H1 (cell line): ENCODE data around the gene FGF11. TPM values are rescaled to one million over a fixed set of nuclear protein-coding genes. Genes with fewer than 3 reads are reported as not detected.
"Not testable (repeated sequence)": the region's sequence is repeated elsewhere in the genome, so short reads cannot be mapped to it uniquely, and the experiment has no call there.

Experiments
- CTCF ChIA-PET: fragments of 300-600 bp; sonication (Branson Sonifier 250); formaldehyde crosslinking; loops from one replicate; lab custom pipeline; 2021; ENCODE audit not compliant: partially characterized antibody; lab: Charles Lee
- POLR2A ChIA-PET: fragments of 300-600 bp; sonication (Branson Sonifier 250); formaldehyde crosslinking; loops from one replicate; lab custom pipeline; 2021; ENCODE audit warnings: inconsistent platforms; ENCODE audit not compliant: partially characterized antibody; lab: Charles Lee
- DNase-seq, 2 experiments: peaks; one replicate each; pipeline versions ENCODE4 v3.0.0 to v3.0.0-alpha.2; 2010 to 2022; ENCODE audit warnings: low spot score in 2 of 2, low read depth in 1 of 2, mixed read lengths in 1 of 2
- FAIRE-seq: peaks from 2 replicates; lab custom pipeline; 2011; peaks lifted over from hg19 to GRCh38; lab: Jason Lieb, UNC
- H2AFZ ChIP-seq: 2 replicates; pipeline ENCODE4 v1.8.1; 2012; ENCODE audit warnings: low read length, inconsistent platforms
- H2AK5ac ChIP-seq: 2 replicates; pipeline ENCODE4 v1.6.1; 2013; ENCODE audit warnings: low read depth, low read length
- H2BK120ac ChIP-seq: replicated peaks from 2 replicates; pipeline ENCODE3; 2013; ENCODE audit warnings: low read depth, low read length, inconsistent platforms
- H2BK12ac ChIP-seq: 2 replicates; pipeline ENCODE4 v1.6.1; 2013; ENCODE audit warnings: low read depth, low read length
- H2BK15ac ChIP-seq: 2 replicates; pipeline ENCODE4 v1.6.1; 2013; ENCODE audit warnings: low read length
- H2BK20ac ChIP-seq: 2 replicates; pipeline ENCODE4 v1.6.1; 2013; ENCODE audit warnings: low read length
- H2BK5ac ChIP-seq: 2 replicates; pipeline ENCODE4 v1.6.1; 2013; ENCODE audit warnings: low read depth, low read length
- H3K14ac ChIP-seq: 2 replicates; pipeline ENCODE4 v1.6.1; 2013; ENCODE audit warnings: inconsistent platforms; ENCODE audit not compliant: insufficient read length
- H3K18ac ChIP-seq: 2 replicates; pipeline ENCODE4 v1.6.1; 2013; ENCODE audit warnings: low read length; ENCODE audit errors: extremely low read depth
- H3K23ac ChIP-seq: 2 replicates; pipeline ENCODE4 v1.6.1; 2013; ENCODE audit warnings: inconsistent platforms; ENCODE audit not compliant: insufficient read length
- H3K23me2 ChIP-seq: 2 replicates; pipeline ENCODE4 v1.6.1; 2013; ENCODE audit warnings: low read depth, low read length
- H3K27ac ChIP-seq: 2 replicates; pipeline ENCODE4 v1.6.1; 2011; ENCODE audit warnings: low read depth, low read length, inconsistent platforms
- H3K27me3 ChIP-seq, 4 experiments: replicated peaks in 1 of 4; 1 replicate in 1 of 4; 2 replicates in 3 of 4; pipeline versions ENCODE4 v1.6.1 to v1.8.1; 2011 to 2013; ENCODE audit warnings: low read length in 3 of 4, mild to moderate bottlenecking in 3 of 4, inconsistent platforms in 2 of 4, mixed read lengths in 2 of 4, moderate library complexity in 1 of 4; ENCODE audit not compliant: control insufficient read depth in 3 of 4, insufficient read depth in 3 of 4; ENCODE audit errors: extremely low read depth in 1 of 4
- H3K36me3 ChIP-seq, 4 experiments: 2 replicates each; pipeline versions ENCODE4 v1.6.1 to v1.8.1; 2011 to 2013; ENCODE audit warnings: mild to moderate bottlenecking in 4 of 4, low read length in 3 of 4, moderate library complexity in 2 of 4, control low read depth in 1 of 4, inconsistent platforms in 1 of 4; ENCODE audit not compliant: insufficient read depth in 4 of 4, control insufficient read depth in 2 of 4
- H3K4ac ChIP-seq: replicated peaks from 2 replicates; pipeline ENCODE3; 2013; ENCODE audit warnings: low read length, low read depth, mixed read lengths, inconsistent platforms; ENCODE audit not compliant: insufficient read length
- H3K4me1 ChIP-seq, 4 experiments: replicated peaks in 1 of 4; 1 replicate in 1 of 4; 2 replicates in 3 of 4; pipeline versions ENCODE4 v1.6.1 to v1.8.1; 2011 to 2013; ENCODE audit warnings: low read length in 3 of 4, inconsistent platforms in 2 of 4, mixed read lengths in 1 of 4; ENCODE audit not compliant: insufficient read depth in 4 of 4, control insufficient read depth in 3 of 4
- H3K4me2 ChIP-seq, 2 experiments: 2 replicates each; pipeline versions ENCODE4 v1.6.1 to v1.8.1; 2011 to 2013; ENCODE audit warnings: low read depth in 2 of 2, low read length in 2 of 2, control low read depth in 1 of 2, inconsistent platforms in 1 of 2, mild to moderate bottlenecking in 1 of 2; ENCODE audit not compliant: insufficient read depth in 1 of 2
- H3K4me3 ChIP-seq, 4 experiments: fragments of 200-600, 300-600 bp in 1 of 4; sonication (generic), shearing (Covaris generic), sonication (Bioruptor Twin) in 1 of 4; 2 replicates each; pipeline versions ENCODE4 v1.5.1 to v1.8.1; 2011 to 2016; ENCODE audit warnings: low read length in 4 of 4, low read depth in 3 of 4, control low read depth in 2 of 4, inconsistent platforms in 2 of 4, mild to moderate bottlenecking in 2 of 4, mixed read lengths in 1 of 4, moderate library complexity in 1 of 4; ENCODE audit not compliant: insufficient read depth in 2 of 4; ENCODE audit errors: extremely low read depth in 1 of 4
- H3K56ac ChIP-seq: replicated peaks from 2 replicates; pipeline ENCODE3; 2013; ENCODE audit warnings: low read depth, mild to moderate bottlenecking, mixed read lengths, low read length, inconsistent platforms; ENCODE audit not compliant: insufficient read length
- H3K79me1 ChIP-seq: 2 replicates; pipeline ENCODE4 v1.6.1; 2013; ENCODE audit warnings: low read depth, low read length, control low read depth
- H3K79me2 ChIP-seq, 2 experiments: 2 replicates each; pipeline versions ENCODE4 v1.6.1 to v1.8.1; 2012 to 2013; ENCODE audit warnings: low read length in 2 of 2, mild to moderate bottlenecking in 2 of 2, inconsistent platforms in 1 of 2; ENCODE audit not compliant: insufficient read depth in 2 of 2, control insufficient read depth in 1 of 2
- H3K9ac ChIP-seq, 4 experiments: replicated peaks in 1 of 4; 1 replicate in 1 of 4; 2 replicates in 3 of 4; pipeline versions ENCODE4 v1.6.1 to v1.8.1; 2011 to 2013; ENCODE audit warnings: low read depth in 3 of 4, low read length in 3 of 4, control low read depth in 2 of 4, mild to moderate bottlenecking in 2 of 4, moderate library complexity in 2 of 4, inconsistent platforms in 1 of 4; ENCODE audit errors: extremely low read depth in 1 of 4
- H3K9me3 ChIP-seq, 2 experiments: 2 replicates each; pipeline versions ENCODE4 v1.6.1 to v1.8.1; 2012 to 2013; ENCODE audit warnings: mild to moderate bottlenecking in 2 of 2, moderate library complexity in 2 of 2, control low read depth in 1 of 2, inconsistent platforms in 1 of 2, low read depth in 1 of 2, low read length in 1 of 2, mixed read lengths in 1 of 2; ENCODE audit not compliant: insufficient read depth in 2 of 2
- H4K20me1 ChIP-seq, 2 experiments: replicated peaks in 1 of 2; 2 replicates each; pipeline versions ENCODE3 to v1.8.1; 2011 to 2013; ENCODE audit warnings: inconsistent platforms in 2 of 2, low read length in 2 of 2, mild to moderate bottlenecking in 1 of 2; ENCODE audit not compliant: insufficient read depth in 2 of 2, control insufficient read depth in 1 of 2
- H4K5ac ChIP-seq: 2 replicates; pipeline ENCODE4 v1.6.1; 2013; ENCODE audit warnings: low read length, low read depth, mixed read lengths, inconsistent platforms; ENCODE audit not compliant: insufficient read length
- H4K8ac ChIP-seq: 2 replicates; pipeline ENCODE4 v1.8.0; 2013; ENCODE audit warnings: mild to moderate bottlenecking, moderate library complexity, low read length, inconsistent platforms; ENCODE audit not compliant: insufficient read depth; ENCODE audit errors: extremely low read depth
- H4K91ac ChIP-seq: replicated peaks from 2 replicates; pipeline ENCODE3; 2013; ENCODE audit warnings: low read length, mixed read lengths, inconsistent platforms; ENCODE audit not compliant: insufficient read length
- ASH2L ChIP-seq: fragments of 200-600, 300-600 bp; sonication (generic); IDR thresholded peaks from one replicate; pipeline ENCODE4 v1.7.1; 2017; ENCODE audit warnings: low read length
- EGR1 ChIP-seq: IDR thresholded peaks from 2 replicates; pipeline ENCODE4 v1.6.1; 2011; ENCODE audit warnings: low read depth, low read length, borderline replicate concordance
- PHF8 ChIP-seq: fragments of 200-600 bp; sonication (generic); conservative IDR thresholded peaks from 2 replicates; pipeline ENCODE4 v1.7.1; 2012; ENCODE audit warnings: low read depth, mild to moderate bottlenecking, inconsistent platforms, low read length, moderate library complexity
- POLR2AphosphoS5 ChIP-seq: IDR thresholded peaks from 2 replicates; pipeline ENCODE4 v1.6.1; 2011; ENCODE audit warnings: low read depth, low read length
- SIN3A ChIP-seq, 2 experiments: IDR thresholded peaks in 1 of 2; conservative IDR thresholded peaks in 1 of 2; 2 replicates each; pipeline ENCODE4 v1.6.1; 2011 to 2012; ENCODE audit warnings: low read length in 2 of 2, improper control_type of control experiment in 1 of 2, low read depth in 1 of 2, mild to moderate bottlenecking in 1 of 2
- SIX5 ChIP-seq: IDR thresholded peaks from 2 replicates; pipeline ENCODE4 v1.6.1; 2011; ENCODE audit warnings: mild to moderate bottlenecking, low read depth, low read length
- SP1 ChIP-seq: IDR thresholded peaks from 2 replicates; pipeline ENCODE4 v1.6.1; 2011; ENCODE audit warnings: low read depth, low read length
- WGBS, 2 experiments: shearing (Covaris generic) in 1 of 2; methylation state at CpG; one replicate each; pipeline versions ENCODE4 v1.1.6 to v1.1.7; 2013 to 2015; ENCODE audit warnings: low lambda C conversion rate in 2 of 2, mixed read lengths in 2 of 2, inconsistent platforms in 1 of 2, low coverage in 1 of 2, missing lambda C conversion rate in 1 of 2; ENCODE audit not compliant: insufficient replicate concordance in 2 of 2, insufficient coverage in 1 of 2, insufficient read length in 1 of 2; ENCODE audit errors: extremely low coverage in 1 of 2, missing lambda C conversion rate in 1 of 2; 5-methylcytosine and 5-hydroxymethylcytosine counted together
- polyA plus RNA-seq, 7 experiments: library from polyadenylated mRNA; depleted of rRNA in 3 of 7; stranded (reverse) in 5 of 7; unstranded in 2 of 7; fragments of >200 nt in 5 of 7; fragments of 200-250 nt in 2 of 7; gene quantifications; 1 replicate in 5 of 7; 2 replicates in 1 of 7; 4 replicates in 1 of 7; pipeline versions ENCODE4 v1.2.1 to v1.2.3, GENCODE V29; 2011 to 2013; ENCODE audit warnings: missing spikeins in 2 of 7, mixed read lengths in 2 of 7
- total RNA-seq: library from RNA; stranded (reverse); fragmentation: NEBNext Ultra II Directional; extraction: Animal tissue kit (Norgen Biotek cat#: 25700); gene quantifications from 2 replicates; pipeline ENCODE4 v1.2.1, GENCODE V29; 2021

Gene FGF11
- total and polyA plus RNA-seq, 2 of the 8 experiments (the other 6 are each of a cell fraction or from before 2014, with no cell fraction given): 11.8 to 26.1 TPM

GRCh38 chr17:7471729-7472128, 32.4 kb downstream of the FGF11 start (continued):
- TF ChIP-seq PHF8: no peak
- no peak for TF ChIP-seq POLR2AphosphoS5
- no peak for TF ChIP-seq SIX5
- no peak for TF ChIP-seq ASH2L
- TF ChIP-seq SIN3A (conservative IDR thresholded peaks at IDR 0.05 in 1 of 2, IDR thresholded peaks at IDR 0.05 in 1 of 2; ENCODE audit: low read depth in 1 of 2, low read length in 2 of 2): no peak
- TF ChIP-seq SP1: no peak
- no peak for TF ChIP-seq EGR1

- WGBS, 2 experiments: 78% methylated on average over 5 of the region's 8 CpGs; no CpG with 5 or more reads in 1 of the 2 experiments
- peaks cover 0 to 31% of the 10 kb centered on the region in 2 experiments; a peak in 2 of 4 replicates for H3K79me2 ChIP-seq
- not testable (repeated sequence) for H4K5ac ChIP-seq, H3K9me3 ChIP-seq, H3K27me3 ChIP-seq, H2BK120ac ChIP-seq, H2AK5ac ChIP-seq, H4K8ac ChIP-seq, H2AFZ ChIP-seq, H2BK5ac ChIP-seq, H4K91ac ChIP-seq, H3K9ac ChIP-seq, H4K20me1 ChIP-seq, H3K56ac ChIP-seq, H3K23me2 ChIP-seq, H3K27ac ChIP-seq, H3K18ac ChIP-seq, H3K4me3 ChIP-seq, H3K36me3 ChIP-seq, DNase-seq, H3K4ac ChIP-seq, H2BK20ac ChIP-seq, H2BK12ac ChIP-seq, H2BK15ac ChIP-seq, H3K4me2 ChIP-seq, H3K23ac ChIP-seq, H3K14ac ChIP-seq, FAIRE-seq
- CTCF ChIA-PET: interaction anchor here (0.9 to 1.9 kb wide), 2 partner anchors 9 to 26 kb away, joined by 3 to 8 read pairs; no protein-coding TSS in a partner anchor
- H3K4me1 ChIP-seq: peaks cover 0 to 13% (median 11%) of the 10 kb centered on the region in 4 experiments; a peak in 6 of 7 replicates
- peaks cover 12% of the 10 kb centered on the region for H3K79me1 ChIP-seq
- POLR2A ChIA-PET: interaction anchor here (0.7 to 14.3 kb wide), 4 partner anchors 10 to 68 kb away, joined by 5 to 339 read pairs (median 118); partner anchors contain the start of genes CHRNB1, FGF11, POLR2A and TMEM102
Observed at GRCh38 chr17:7474767-7475166, 35.5 kb downstream of the FGF11 start.
